BJ (cell line): ENCODE measurements around the gene TTC23. TPM values are rescaled to one million over a fixed set of nuclear protein-coding genes. Genes with fewer than 3 reads are reported as not detected.

Experiments used
- CTCF ChIA-PET: fragments of 350-600 bp; formaldehyde crosslinking; extraction: SDS; loops from one replicate; lab custom pipeline; 2021; ENCODE audit warnings: antibody characterized with exemption, inconsistent platforms; lab: Yijun Ruan, JAX
- POLR2A ChIA-PET: fragments of 300-600 bp; sonication (Branson Sonifier 250); formaldehyde crosslinking; extraction: SDS; loops from one replicate; lab custom pipeline; 2021; ENCODE audit warnings: antibody characterized with exemption; lab: Charles Lee
- DNase-seq: peaks from one replicate; pipeline ENCODE4 v3.0.0-alpha.2; 2011; ENCODE audit warnings: low read depth
- H3K27me3 ChIP-seq: 2 replicates; pipeline ENCODE4 v1.6.0; 2011; ENCODE audit warnings: low read length; ENCODE audit not compliant: control insufficient read depth, insufficient read depth
- H3K36me3 ChIP-seq: 2 replicates; pipeline ENCODE4 v1.5.1; 2011; ENCODE audit warnings: low read length; ENCODE audit not compliant: control insufficient read depth, insufficient read depth
- H3K4me3 ChIP-seq: 2 replicates; pipeline ENCODE4 v1.5.1; 2011; ENCODE audit warnings: low read depth, mild to moderate bottlenecking, control low read depth, low read length
- CTCF ChIP-seq: IDR thresholded peaks from 2 replicates; pipeline ENCODE4 v1.5.1; 2011; ENCODE audit warnings: low read depth, mild to moderate bottlenecking, control low read depth, inconsistent platforms, low read length, moderate library complexity; ENCODE audit not compliant: insufficient read depth
- polyA plus RNA-seq: library from polyadenylated mRNA; depleted of rRNA; stranded (reverse); fragments of >200 nt; gene quantifications from 2 replicates; pipeline ENCODE4 v1.2.3, GENCODE V29; 2011

Gene TTC23
- polyA plus RNA-seq, 1 experiment: 3.6 TPM

- POLR2A ChIA-PET: no interaction called here
- CTCF ChIA-PET: interaction anchor here (0.6 to 3.2 kb wide), 2 partner anchors 16 to 476 kb away, joined by 3 to 10 read pairs; no protein-coding TSS in a partner anchor
- Histone ChIP-seq H3K27me3 (peaks cover 2% of the 10 kb centered on the region), H3K36me3 (no peaks in the 10 kb centered on the region), H3K4me3 (no peak overlapping the region)
- DNase-seq: no peak
- no peak for TF ChIP-seq CTCF
Observed at GRCh38 chr15:99092554-99093172, 156.7 kb downstream of the TTC23 start.

- Histone ChIP-seq H3K36me3 (no peaks in the 10 kb centered on the region), H3K27me3 (no peaks in the 10 kb centered on the region; the same call in 1 of the 2 replicates), H3K4me3 (no peak overlapping the region)
- ChIA-PET CTCF (interaction anchor here (1.0 to 3.2 kb wide), 2 partner anchors 10 to 14 kb away, joined by 4 to 10 read pairs; no protein-coding TSS in a partner anchor), POLR2A (no interaction called here)
- no peak for TF ChIP-seq CTCF
- DNase-seq: no peak
Observed at GRCh38 chr15:99090938-99091337, 158.4 kb downstream of the TTC23 start.

- POLR2A ChIA-PET: no interaction called here
- H3K36me3 ChIP-seq: no peaks in the 10 kb centered on the region
- CTCF ChIA-PET: interaction anchor here (0.6 to 3.2 kb wide), 5 partner anchors 10 to 16 kb away, joined by 3 to 10 read pairs (median 4); no protein-coding TSS in a partner anchor
- H3K4me3 ChIP-seq: no peak overlapping the region
- no peaks in the 10 kb centered on the region; the same call in 1 of the 2 replicates for H3K27me3 ChIP-seq
- TF ChIP-seq CTCF: no peak
- no peak for DNase-seq
Observed at GRCh38 chr15:99090011-99090699, 159.2 kb downstream of the TTC23 start.

- DNase-seq: no peak
- H3K4me3 ChIP-seq: no peak overlapping the region
- CTCF ChIA-PET: interaction anchor here (1.6 kb wide), 1 partner anchor 13 kb away, joined by 6 read pairs; no protein-coding TSS in a partner anchor
- POLR2A ChIA-PET: no interaction called here
- no peaks in the 10 kb centered on the region; the same call in 1 of the 2 replicates for H3K27me3 ChIP-seq
- no peak for TF ChIP-seq CTCF
- H3K36me3 ChIP-seq: no peaks in the 10 kb centered on the region
Observed at GRCh38 chr15:99087405-99087943, 161.9 kb downstream of the TTC23 start.

GRCh38 chr15:99086327-99086667 lies 163.1 kb downstream of the TTC23 start:
- no peak for TF ChIP-seq CTCF
- ChIA-PET CTCF (interaction anchor here (0.6 to 1.7 kb wide), 3 partner anchors 10 to 587 kb away, joined by 3 to 9 read pairs (median 7); no protein-coding TSS in a partner anchor), POLR2A (no interaction called here)
- Histone ChIP-seq H3K4me3 (no peak overlapping the region), H3K27me3 (no peaks in the 10 kb centered on the region; the same call in 1 of the 2 replicates), H3K36me3 (no peaks in the 10 kb centered on the region)
- no peak for DNase-seq
